Measurements from ENCODE around the gene BCL2A1.
"Not testable (repeated sequence)": the region's sequence is repeated elsewhere in the genome, so short reads cannot be mapped to it uniquely, and the experiment has no call there.

The BCL2A1 gene

DNA sequence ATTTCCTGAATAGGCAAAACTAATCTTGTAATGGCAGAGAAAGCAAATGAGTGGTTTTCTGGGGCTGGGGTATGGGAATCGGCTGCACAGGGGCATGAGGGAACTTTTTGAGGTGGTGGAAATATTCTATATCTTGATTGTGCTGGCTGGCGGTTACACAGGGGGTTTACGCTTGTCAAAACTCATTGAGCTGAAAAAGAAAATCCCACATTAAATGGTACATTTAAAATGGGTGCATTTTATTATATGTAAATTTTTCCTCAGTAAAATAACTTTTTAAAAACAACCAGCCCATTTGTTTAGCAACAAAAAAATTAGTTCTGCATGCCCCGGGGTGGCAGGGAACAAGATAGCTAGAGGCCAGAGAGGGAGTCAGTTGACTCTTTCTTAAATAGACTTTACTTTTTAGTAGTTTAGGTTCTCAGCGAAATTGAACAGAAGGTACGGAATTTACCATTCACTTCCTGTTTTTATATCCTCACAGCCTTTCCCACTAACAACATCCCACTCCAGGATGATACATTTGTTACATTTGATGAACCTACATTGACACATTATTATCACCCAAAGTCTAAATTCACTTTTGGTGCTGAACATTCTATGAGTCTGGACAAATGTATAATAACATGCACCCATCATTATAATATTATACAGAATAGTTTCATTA, 41.2 kb upstream of the BCL2A1 start:
- DNase-seq (ENCODE audit: low spot score) = no peak
- H3K36me3 ChIP-seq (replicated peaks in 1 of 2; ENCODE audit: control insufficient read depth in 2 of 2, insufficient read depth in 2 of 2, low read length in 2 of 2) = no peaks in the 10 kb centered on the region
- H3K18ac ChIP-seq (ENCODE audit: low read length) = no peak overlapping the region
- H3K9ac ChIP-seq (ENCODE audit: low read depth, low read length, poor library complexity) = no peak overlapping the region
- H3K14ac ChIP-seq (ENCODE audit: low read length) = no peak overlapping the region
- no peak overlapping the region for H2AFZ ChIP-seq (ENCODE audit: low read length)
- H2BK5ac ChIP-seq (ENCODE audit: low read length) = no peak overlapping the region
- H3K4me2 ChIP-seq (ENCODE audit: insufficient read depth, low read length, poor library complexity, severe bottlenecking) = no peak overlapping the region
- no peak overlapping the region for H3K23ac ChIP-seq (ENCODE audit: low read depth, low read length, poor library complexity)
- H3K4me3 ChIP-seq (ENCODE audit: low read length in 2 of 2) = no peak overlapping the region
- no peak overlapping the region for H2AK5ac ChIP-seq (ENCODE audit: low read depth, low read length)
- no peak overlapping the region for H4K8ac ChIP-seq (ENCODE audit: low read depth, low read length)
- no peak overlapping the region for H3K27ac ChIP-seq (replicated peaks; ENCODE audit: low read length)
- no peak overlapping the region for H4K91ac ChIP-seq (ENCODE audit: low read depth, low read length, poor library complexity)
- no peaks in the 10 kb centered on the region for H3K27me3 ChIP-seq (ENCODE audit: control insufficient read depth in 3 of 3, insufficient read depth in 3 of 3, low read depth in 1 of 3, low read length in 3 of 3)
- H3K4ac ChIP-seq (ENCODE audit: low read length) = no peak overlapping the region
- no peak overlapping the region for H2BK15ac ChIP-seq (ENCODE audit: low read length)
- no peak overlapping the region for H2BK12ac ChIP-seq (ENCODE audit: low read length)
- no peaks in the 10 kb centered on the region for H3K9me3 ChIP-seq (replicated peaks in 1 of 2; ENCODE audit: control insufficient read depth in 2 of 2, insufficient read depth in 1 of 2, low read depth in 1 of 2, low read length in 2 of 2)
- WGBS, 2 donors (ENCODE audit: extremely low coverage in 2 of 2, insufficient read length in 2 of 2, insufficient replicate concordance in 1 of 2) = no CpG with 5 or more reads among the region's 6 CpGs
- H3K79me1 ChIP-seq (ENCODE audit: low read depth, low read length) = no peaks in the 10 kb centered on the region
- no peak overlapping the region for H2BK120ac ChIP-seq (ENCODE audit: low read depth, low read length)
- no peaks in the 10 kb centered on the region for H3K4me1 ChIP-seq (ENCODE audit: control insufficient read depth in 2 of 2, insufficient read depth in 1 of 2, low read depth in 1 of 2, low read length in 2 of 2)

- no peak overlapping the region for H3K4me2 ChIP-seq (ENCODE audit: insufficient read depth, low read length, poor library complexity, severe bottlenecking)
- H3K4me3 ChIP-seq (ENCODE audit: low read length in 2 of 2) = no peak overlapping the region
- no peak overlapping the region for H2BK120ac ChIP-seq (ENCODE audit: low read depth, low read length)
- H2BK5ac ChIP-seq (ENCODE audit: low read length) = no peak overlapping the region
- H2AFZ ChIP-seq (ENCODE audit: low read length) = no peak overlapping the region
- H3K9me3 ChIP-seq (replicated peaks in 1 of 2; ENCODE audit: control insufficient read depth in 2 of 2, insufficient read depth in 1 of 2, low read depth in 1 of 2, low read length in 2 of 2) = no peaks in the 10 kb centered on the region
- H3K9ac ChIP-seq (ENCODE audit: low read depth, low read length, poor library complexity) = no peak overlapping the region
- no peak overlapping the region for H3K4ac ChIP-seq (ENCODE audit: low read length)
- WGBS, 2 donors (ENCODE audit: extremely low coverage in 2 of 2, insufficient read length in 2 of 2, insufficient replicate concordance in 1 of 2) = no CpG with 5 or more reads among the region's 3 CpGs
- no peak overlapping the region for H3K14ac ChIP-seq (ENCODE audit: low read length)
- H4K91ac ChIP-seq (ENCODE audit: low read depth, low read length, poor library complexity) = no peak overlapping the region
- H3K27me3 ChIP-seq (ENCODE audit: control insufficient read depth in 3 of 3, insufficient read depth in 3 of 3, low read depth in 1 of 3, low read length in 3 of 3) = no peaks in the 10 kb centered on the region
- no peak overlapping the region for H2BK15ac ChIP-seq (ENCODE audit: low read length)
- no peak for DNase-seq (ENCODE audit: low spot score)
- no peak overlapping the region for H2AK5ac ChIP-seq (ENCODE audit: low read depth, low read length)
- no peaks in the 10 kb centered on the region for H3K79me1 ChIP-seq (ENCODE audit: low read depth, low read length)
- H3K23ac ChIP-seq (ENCODE audit: low read depth, low read length, poor library complexity) = no peak overlapping the region
- H3K36me3 ChIP-seq (replicated peaks in 1 of 2; ENCODE audit: control insufficient read depth in 2 of 2, insufficient read depth in 2 of 2, low read length in 2 of 2) = no peaks in the 10 kb centered on the region
- no peak overlapping the region for H3K27ac ChIP-seq (replicated peaks; ENCODE audit: low read length)
- H4K8ac ChIP-seq (ENCODE audit: low read depth, low read length) = no peak overlapping the region
- no peaks in the 10 kb centered on the region for H3K4me1 ChIP-seq (ENCODE audit: control insufficient read depth in 2 of 2, insufficient read depth in 1 of 2, low read depth in 1 of 2, low read length in 2 of 2)
- H3K18ac ChIP-seq (ENCODE audit: low read length) = no peak overlapping the region
- no peak overlapping the region for H2BK12ac ChIP-seq (ENCODE audit: low read length)
These were observed 40.6 kb upstream of the BCL2A1 start for GRCh38 chr15:80011596-80011995.

- not testable (repeated sequence) for DNase-seq (ENCODE audit: low spot score); H3K79me1 ChIP-seq (ENCODE audit: low read depth, low read length); H3K4me2 ChIP-seq (ENCODE audit: insufficient read depth, low read length, poor library complexity, severe bottlenecking); H3K4me3 ChIP-seq (ENCODE audit: low read length in 2 of 2); H3K36me3 ChIP-seq (replicated peaks in 1 of 2; ENCODE audit: control insufficient read depth in 2 of 2, insufficient read depth in 2 of 2, low read length in 2 of 2); H2BK5ac ChIP-seq (ENCODE audit: low read length); H2BK120ac ChIP-seq (ENCODE audit: low read depth, low read length); H3K4ac ChIP-seq (ENCODE audit: low read length); H4K8ac ChIP-seq (ENCODE audit: low read depth, low read length); H3K14ac ChIP-seq (ENCODE audit: low read length); H4K91ac ChIP-seq (ENCODE audit: low read depth, low read length, poor library complexity); H2AFZ ChIP-seq (ENCODE audit: low read length); H3K9me3 ChIP-seq (replicated peaks in 1 of 2; ENCODE audit: control insufficient read depth in 2 of 2, insufficient read depth in 1 of 2, low read depth in 1 of 2, low read length in 2 of 2); H3K27ac ChIP-seq (replicated peaks; ENCODE audit: low read length); H3K27me3 ChIP-seq (ENCODE audit: control insufficient read depth in 3 of 3, insufficient read depth in 3 of 3, low read depth in 1 of 3, low read length in 3 of 3); H3K18ac ChIP-seq (ENCODE audit: low read length); H2BK15ac ChIP-seq (ENCODE audit: low read length); H3K23ac ChIP-seq (ENCODE audit: low read depth, low read length, poor library complexity); H3K4me1 ChIP-seq (ENCODE audit: control insufficient read depth in 2 of 2, insufficient read depth in 1 of 2, low read depth in 1 of 2, low read length in 2 of 2); H2BK12ac ChIP-seq (ENCODE audit: low read length); H3K9ac ChIP-seq (ENCODE audit: low read depth, low read length, poor library complexity); H2AK5ac ChIP-seq (ENCODE audit: low read depth, low read length)
- no CpG with 5 or more reads among the region's 9 CpGs for WGBS, 2 donors (ENCODE audit: extremely low coverage in 2 of 2, insufficient read length in 2 of 2, insufficient replicate concordance in 1 of 2)
These were observed 40.1 kb upstream of the BCL2A1 start for GRCh38 chr15:80011041-80011523.

- no peak overlapping the region for H3K4ac ChIP-seq (ENCODE audit: low read length)
- H3K27ac ChIP-seq (replicated peaks; ENCODE audit: low read length) = no peak overlapping the region
- H3K4me2 ChIP-seq (ENCODE audit: insufficient read depth, low read length, poor library complexity, severe bottlenecking) = no peak overlapping the region
- no peak overlapping the region for H3K9ac ChIP-seq (ENCODE audit: low read depth, low read length, poor library complexity)
- H3K18ac ChIP-seq (ENCODE audit: low read length) = no peak overlapping the region
- H2BK120ac ChIP-seq (ENCODE audit: low read depth, low read length) = no peak overlapping the region
- H3K79me1 ChIP-seq (ENCODE audit: low read depth, low read length) = no peaks in the 10 kb centered on the region
- no peak overlapping the region for H2AK5ac ChIP-seq (ENCODE audit: low read depth, low read length)
- no peak overlapping the region for H2AFZ ChIP-seq (ENCODE audit: low read length)
- H3K9me3 ChIP-seq (replicated peaks in 1 of 2; ENCODE audit: control insufficient read depth in 2 of 2, insufficient read depth in 1 of 2, low read depth in 1 of 2, low read length in 2 of 2) = peaks cover 0 to 2% of the 10 kb centered on the region in 2 donors
- H2BK5ac ChIP-seq (ENCODE audit: low read length) = no peak overlapping the region
- no peak overlapping the region for H3K23ac ChIP-seq (ENCODE audit: low read depth, low read length, poor library complexity)
- H3K4me1 ChIP-seq (ENCODE audit: control insufficient read depth in 2 of 2, insufficient read depth in 1 of 2, low read depth in 1 of 2, low read length in 2 of 2) = no peaks in the 10 kb centered on the region
- no peak overlapping the region for H4K8ac ChIP-seq (ENCODE audit: low read depth, low read length)
- no peak for DNase-seq (ENCODE audit: low spot score)
- no CpG with 5 or more reads among the region's 6 CpGs for whole genome bisulfite sequencing, 2 donors (ENCODE audit: extremely low coverage in 2 of 2, insufficient read length in 2 of 2, insufficient replicate concordance in 1 of 2)
- H3K4me3 ChIP-seq (ENCODE audit: low read length in 2 of 2) = no peak overlapping the region
- H3K36me3 ChIP-seq (replicated peaks in 1 of 2; ENCODE audit: control insufficient read depth in 2 of 2, insufficient read depth in 2 of 2, low read length in 2 of 2) = no peaks in the 10 kb centered on the region
- H2BK12ac ChIP-seq (ENCODE audit: low read length) = no peak overlapping the region
- H2BK15ac ChIP-seq (ENCODE audit: low read length) = no peak overlapping the region
- H3K14ac ChIP-seq (ENCODE audit: low read length) = no peak overlapping the region
- H3K27me3 ChIP-seq (ENCODE audit: control insufficient read depth in 3 of 3, insufficient read depth in 3 of 3, low read depth in 1 of 3, low read length in 3 of 3) = no peaks in the 10 kb centered on the region
- H4K91ac ChIP-seq (ENCODE audit: low read depth, low read length, poor library complexity) = no peak overlapping the region
These were observed 39.2 kb upstream of the BCL2A1 start for GRCh38 chr15:80010131-80010673.

All from neuronal stem cell (in vitro differentiated cells).